EH (cell line): ENCODE measurements around the gene TMEM255B.
"Not testable (repeated sequence)": the region's sequence is repeated elsewhere in the genome, so short reads cannot be mapped to it uniquely, and the experiment has no call there.

Source experiments
- DNase-seq: peaks from one replicate; pipeline ENCODE4 v3.0.0-alpha.2; 2015; ENCODE audit warnings: low read depth

TMEM255B gene

GRCh38 chr13:113787694-113788093 lies 28.7 kb downstream of the TMEM255B start:
- DNase-seq = no peak

GRCh38 chr13:113788413-113789135 lies 29.5 kb downstream of the TMEM255B start:
- no peak for DNase-seq

DNA sequence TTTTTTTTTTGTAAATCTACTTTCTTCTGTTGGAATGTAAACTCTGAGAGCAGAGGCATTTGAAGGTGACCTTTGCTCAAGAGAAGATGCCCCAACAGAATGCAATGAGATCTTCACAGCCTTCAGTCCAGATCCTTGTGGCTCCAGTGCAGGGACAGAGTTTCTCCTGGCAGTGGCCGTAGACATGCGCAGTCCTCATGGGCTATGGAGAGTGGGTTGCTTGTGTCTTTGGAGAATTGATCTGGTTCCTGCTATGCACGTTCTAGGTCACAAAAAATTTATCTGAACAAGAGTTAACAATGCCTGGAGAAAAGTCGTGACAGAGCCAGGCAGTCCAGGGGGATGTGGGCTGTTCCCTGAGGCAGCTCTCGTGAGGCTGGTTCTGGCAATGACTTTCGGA lies 30.1 kb downstream of the TMEM255B start:
- no peak for DNase-seq

DNA sequence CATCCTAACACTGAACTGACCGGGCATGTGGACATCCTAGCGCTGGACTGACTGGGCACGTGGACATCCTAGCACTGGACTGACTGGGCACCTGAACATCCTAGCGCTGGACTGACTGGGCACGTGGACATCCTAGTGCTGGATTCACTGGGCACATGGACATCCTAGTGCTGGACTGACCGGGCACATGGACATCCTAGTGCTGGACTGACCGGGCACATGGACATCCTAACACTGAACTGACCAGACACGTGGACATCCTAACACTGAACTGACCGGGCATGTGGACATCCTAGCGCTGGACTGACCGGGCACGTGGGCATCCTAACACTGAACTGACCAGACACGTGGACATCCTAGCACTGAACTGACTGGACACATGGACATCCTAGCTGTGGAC lies 30.9 kb downstream of the TMEM255B start:
- not testable (repeated sequence) for DNase-seq

- DNase-seq = no peak
Observed at GRCh38 chr13:113791226-113791625, 32.2 kb downstream of the TMEM255B start.

GRCh38 chr13:113791761-113792160 lies 32.7 kb downstream of the TMEM255B start:
- DNase-seq = no peak

DNA sequence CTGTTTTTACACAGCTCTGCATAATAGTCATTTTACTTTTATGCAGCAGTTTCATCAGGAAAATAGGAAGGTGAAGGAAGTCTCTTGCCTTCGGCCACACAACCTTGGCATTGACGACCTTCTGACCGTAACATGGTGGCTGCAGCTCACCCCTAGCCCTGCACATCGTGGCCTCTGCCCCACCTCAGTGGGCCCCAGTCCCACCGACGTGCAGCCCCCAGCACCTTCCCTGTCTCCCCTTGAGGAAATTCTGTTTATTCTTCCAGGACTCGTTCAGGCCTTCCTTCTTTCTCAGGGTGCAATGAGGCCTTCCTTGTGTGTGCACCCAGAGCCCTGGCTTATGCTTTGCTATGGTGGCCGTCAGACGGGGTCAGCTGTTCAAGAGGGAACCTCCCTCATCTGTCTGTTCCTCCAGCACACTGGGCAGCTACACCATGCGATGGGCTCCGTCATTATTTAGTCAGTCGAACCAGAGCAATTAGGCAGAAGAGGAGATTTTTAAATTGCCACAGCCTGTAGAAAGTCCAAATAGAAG lies 33.3 kb downstream of the TMEM255B start:
- DNase-seq = no peak

DNA sequence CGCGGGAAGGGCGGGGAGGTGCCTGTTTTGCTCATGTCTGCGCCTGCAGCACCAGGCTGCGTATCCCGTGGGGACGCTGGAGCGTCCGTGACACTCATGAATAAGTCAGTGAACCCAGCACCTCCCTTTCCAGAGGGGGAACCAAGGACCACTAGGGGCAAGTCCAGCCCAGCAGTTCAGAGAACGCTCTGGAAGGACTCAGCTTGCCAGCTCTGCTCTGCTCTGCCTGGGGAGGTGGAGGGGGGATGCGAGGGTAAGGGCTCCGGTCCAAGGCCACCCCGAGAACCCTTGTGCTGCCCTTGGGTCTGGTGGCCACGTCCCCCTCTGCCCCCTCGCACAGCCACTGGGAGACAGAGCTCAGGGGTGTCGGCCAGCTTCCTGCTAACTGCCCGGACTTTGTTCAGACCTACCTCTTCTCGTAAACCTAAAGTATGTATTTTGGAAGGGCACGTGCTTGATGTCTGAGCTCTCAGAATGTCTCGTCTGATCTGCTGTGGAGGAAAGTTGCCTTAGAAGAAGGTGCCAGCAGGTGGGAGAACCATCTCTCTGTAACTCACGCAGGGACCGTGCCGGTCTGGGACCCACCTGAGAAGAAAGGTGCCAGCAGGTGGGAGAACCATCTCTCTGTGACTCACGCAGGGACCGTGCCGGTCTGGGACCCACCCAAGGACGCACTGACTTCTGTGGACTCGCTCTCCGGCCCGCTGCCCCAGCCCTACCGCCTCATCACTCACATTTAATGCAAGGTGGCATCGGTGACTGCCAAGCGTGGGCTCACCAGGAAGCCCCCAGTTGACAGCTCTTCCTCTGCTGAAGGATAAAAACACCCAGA lies 34.1 kb downstream of the TMEM255B start:
- DNase-seq = no peak

GRCh38 chr13:113793718-113794085 lies 34.7 kb downstream of the TMEM255B start:
- DNase-seq = no peak

GRCh38 chr13:113794086-113794485 lies 35.1 kb downstream of the TMEM255B start:
- DNase-seq = no peak

DNA sequence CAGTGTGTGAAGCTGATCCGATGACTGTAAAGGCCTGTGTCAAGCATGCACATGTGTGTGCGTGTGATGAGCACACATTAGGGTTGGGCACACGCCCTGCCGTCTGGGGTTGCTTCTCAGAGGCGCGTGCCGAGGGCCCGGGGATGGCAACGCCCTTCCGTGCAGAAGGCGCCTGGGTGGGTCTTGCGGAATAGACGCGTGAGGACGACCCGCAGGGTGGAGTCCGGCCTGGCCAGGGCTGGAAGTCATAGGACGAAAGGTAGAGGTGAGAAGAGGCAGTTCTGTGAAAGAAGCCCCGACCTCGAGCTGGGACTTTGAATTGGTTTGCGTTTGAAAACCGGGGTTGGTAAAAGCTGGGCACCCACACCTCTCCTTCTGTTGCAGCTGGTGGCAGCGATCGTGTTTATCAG lies 35.7 kb downstream of the TMEM255B start:
- no peak for DNase-seq

DNA sequence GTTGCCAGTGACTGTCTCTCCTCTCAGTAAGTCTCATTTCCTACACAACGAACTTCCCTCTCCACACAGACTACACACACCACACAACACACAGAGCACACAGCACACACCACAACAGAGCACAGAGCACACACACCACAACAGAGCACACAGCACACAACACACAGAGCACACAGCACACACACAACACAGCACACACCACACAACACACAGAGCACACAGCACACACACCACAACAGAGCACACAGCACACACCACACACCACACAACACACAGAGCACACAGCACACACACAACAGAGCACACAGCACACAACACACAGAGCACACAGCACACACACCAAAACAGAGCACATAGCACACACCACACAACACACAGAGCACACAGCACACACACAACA lies 36.3 kb downstream of the TMEM255B start:
- DNase-seq = not testable (repeated sequence)

- no peak for DNase-seq
Observed at GRCh38 chr13:113796211-113796963, 37.4 kb downstream of the TMEM255B start.

GRCh38 chr13:113796964-113797676 lies 38.1 kb downstream of the TMEM255B start:
- no peak for DNase-seq

DNA sequence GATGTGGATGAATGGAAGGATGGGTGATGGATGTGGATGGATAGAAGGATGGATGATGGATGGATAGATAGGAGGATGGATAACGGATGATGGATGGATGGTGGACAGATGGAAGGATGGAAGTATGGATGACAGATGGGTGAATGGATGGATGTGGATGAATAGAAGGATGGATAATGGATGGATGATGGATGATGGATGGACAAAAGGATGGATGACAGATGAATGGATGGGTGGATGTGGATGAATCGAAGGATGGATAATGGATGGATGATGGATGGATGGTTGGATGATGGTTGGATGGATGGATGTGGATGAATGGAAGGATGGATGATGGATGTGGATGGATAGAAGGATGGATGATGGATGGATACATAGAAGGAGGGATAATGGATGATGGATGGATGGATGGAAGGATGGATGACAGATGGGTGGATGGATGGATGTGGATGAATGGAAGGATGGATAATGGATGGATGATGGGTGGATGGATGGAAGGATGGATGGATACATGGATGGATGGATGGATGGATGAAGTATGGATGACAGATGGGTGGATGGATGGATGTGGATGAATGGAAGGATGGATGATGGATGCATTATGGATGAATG lies 39.3 kb downstream of the TMEM255B start:
- no peak for DNase-seq

- DNase-seq = no peak
Observed at GRCh38 chr13:113800576-113800926, 41.5 kb downstream of the TMEM255B start.

- DNase-seq = no peak
Observed at GRCh38 chr13:113801289-113801961, 42.4 kb downstream of the TMEM255B start.

GRCh38 chr13:113802090-113802531 lies 43.1 kb downstream of the TMEM255B start:
- DNase-seq = peak; percentile 75

- no peak for DNase-seq
Observed at GRCh38 chr13:113802761-113803160, 43.7 kb downstream of the TMEM255B start.

GRCh38 chr13:113803409-113804016 lies 44.5 kb downstream of the TMEM255B start:
- DNase-seq = no peak
